DMS153 (cell line): ENCODE results near the gene IFNL1.
"Not testable (repeated sequence)": the region's sequence is repeated elsewhere in the genome, so short reads cannot be mapped to it uniquely, and the experiment has no call there.

Experiments
- DNase-seq: peaks from one replicate; lab custom pipeline; 2025; lab: John Stamatoyannopoulos, UW

Gene IFNL1

GRCh38 chr19:39332293-39332692 lies 36.1 kb downstream of the IFNL1 start:
- DNase-seq = no peak

- not testable (repeated sequence) for DNase-seq
These were observed 36.5 kb downstream of the IFNL1 start for GRCh38 chr19:39332738-39333137.

- DNase-seq = no peak
These were observed 37.3 kb downstream of the IFNL1 start for GRCh38 chr19:39333507-39333906.

- no peak for DNase-seq
These were observed 38.3 kb downstream of the IFNL1 start for GRCh38 chr19:39334444-39334976.

GRCh38 chr19:39335168-39335548 lies 39.0 kb downstream of the IFNL1 start:
- no peak for DNase-seq

- no peak for DNase-seq
These were observed 40.3 kb downstream of the IFNL1 start for GRCh38 chr19:39336483-39336882.

- DNase-seq = no peak
These were observed 43.5 kb downstream of the IFNL1 start for GRCh38 chr19:39339674-39340073.

GRCh38 chr19:39340156-39340555 lies 43.9 kb downstream of the IFNL1 start:
- DNase-seq = not testable (repeated sequence)

- DNase-seq = no peak
These were observed 45.0 kb downstream of the IFNL1 start for GRCh38 chr19:39341129-39341718.

- peak; percentile 92 for DNase-seq
These were observed 45.8 kb downstream of the IFNL1 start, which contains the start of gene SAMD4B for GRCh38 chr19:39341719-39342604. SAMD4B (plus strand) TSS chr19:39342421; CDS start chr19:39356894, 14,473 bp downstream.

GRCh38 chr19:39342647-39343305 lies 46.6 kb downstream of the IFNL1 start:
- DNase-seq = no peak

GRCh38 chr19:39345956-39346355 lies 49.7 kb downstream of the IFNL1 start:
- DNase-seq = no peak

GRCh38 chr19:39347332-39348164 lies 51.3 kb downstream of the IFNL1 start:
- no peak for DNase-seq
